Heart right ventricle (tissue), 16 donors: ENCODE data around the gene DSC3. TPM values are rescaled to one million over a fixed set of nuclear protein-coding genes. Genes with fewer than 3 reads are reported as not detected.
A peak's percentile ranks its signal among the peaks of the same experiment; 100 is the strongest.

Source experiments
- ATAC-seq, 8 donors: fragments of 200-7000 bp; cut with Tn5 transposase; one replicate each; pipeline ENCODE4 v1.9.1; 2020; ENCODE audit warnings: mild to moderate bottlenecking in 8 of 8, moderate library complexity in 8 of 8, moderate number of reproducible peaks in 1 of 8
- DNase-seq, 2 donors: peaks; one replicate each; pipeline ENCODE4 v3.0.0-alpha.2; 2020
- H3K27ac ChIP-seq, 10 donors: fragments of 200-600 bp; sonication (generic) in 2 of 10; one replicate each; pipeline versions ENCODE4 v1.5.0 to v1.8.0; 2020 to 2022; ENCODE audit warnings: mild to moderate bottlenecking in 3 of 10
- H3K27me3 ChIP-seq, 7 donors: fragments of 200-600 bp; one replicate each; pipeline ENCODE4 v1.8.0; 2021 to 2022; ENCODE audit warnings: mild to moderate bottlenecking in 2 of 7
- H3K36me3 ChIP-seq, 9 donors: fragments of 200-600 bp; sonication (generic) in 1 of 9; one replicate each; pipeline versions ENCODE4 v1.5.0 to v1.8.0; 2020 to 2022; ENCODE audit warnings: mild to moderate bottlenecking in 2 of 9
- H3K4me1 ChIP-seq, 9 donors: fragments of 200-600 bp; sonication (generic) in 1 of 9; one replicate each; pipeline versions ENCODE4 v1.5.0 to v1.8.0; 2020 to 2022; ENCODE audit warnings: mild to moderate bottlenecking in 4 of 9
- H3K4me3 ChIP-seq, 10 donors: fragments of 200-600 bp; sonication (generic) in 2 of 10; one replicate each; pipeline versions ENCODE4 v1.5.0 to v1.8.0; 2020 to 2022; ENCODE audit warnings: mild to moderate bottlenecking in 7 of 10, moderate library complexity in 2 of 10
- H3K9me3 ChIP-seq, 11 donors: fragments of 200-600 bp in 10 of 11; sonication (generic) in 2 of 11; one replicate each; pipeline versions ENCODE4 v1.5.0 to v1.8.0; 2013 to 2022; ENCODE audit warnings: mild to moderate bottlenecking in 2 of 11, control low read depth in 1 of 11, moderate library complexity in 1 of 11
- CTCF ChIP-seq, 9 donors: fragments of 200-600 bp; sonication (generic) in 2 of 9; IDR thresholded peaks; one replicate each; pipeline versions ENCODE4 v1.5.0 to v1.8.0; 2021 to 2022; ENCODE audit warnings: antibody characterized with exemption in 9 of 9, mild to moderate bottlenecking in 5 of 9, moderate library complexity in 1 of 9
- WGBS, 2 donors: extraction: QIAGEN DNeasy Blood & Tissue Kit; methylation state at CpG; one replicate each; pipeline ENCODE4 v1.1.7; 2013; ENCODE audit warnings: inconsistent platforms in 1 of 2; 5-methylcytosine and 5-hydroxymethylcytosine counted together
- intact Hi-C, 10 donors: fragments of 100-400 bp; cut with DNase I; formaldehyde crosslinking; loops; one replicate each; pipeline versions ENCODE4 v1.11.1 to v1.14.2; 2022
- polyA plus RNA-seq, 2 donors: library from polyadenylated mRNA; stranded (reverse); fragments of 200-250 nt; gene quantifications; one replicate each; pipeline ENCODE4 v1.2.3, GENCODE V29; 2013
- total RNA-seq, 10 donors: library from RNA; stranded (reverse); fragmentation: NEBNext Ultra II Directional in 3 of 10; extraction: Animal tissue kit (Norgen Biotek cat#: 25700) in 3 of 10; gene quantifications; one replicate each; pipeline versions ENCODE4 v1.2.1 to v1.2.4, GENCODE V29; 2021 to 2023
- donor health status: Arrhythmogenic right ventricular cardiomyopathy.
- donor health status: ischemic (EF 13 %, LVEDD 7.1; RV severe dilation, severe dysfunction).
- donor health status: healthy with polysubstance abuse.
- donor health status: DM: no; HTN: yes; CAD: no.
- donor health status: DM: no; HTN: no; CAD: no.
- donor health status: ischemic (EF 25% LVEDD 6.9; RV normal size, moderate dysfunction).
- donor health status: ischemic (EF 25% LVEDD 5.7; RV mildly dilated, moderate dysfunction).
- donor health status: healthy.
- donor health status: DM: yes; HTN: yes; CAD: no.
- donor health status: Ischemic cardiomyopathy.
- donor health status: ischemic (EF 35%, LVEDD 5.7; RV mildly dilated, moderate dysfunction).
- donor health status: nonischemic (EF 11% LVEDD 7.7; RV severe dilation, severe dysfunction).
- donor health status: DM: yes; HTN: yes; CAD: no.
- donor health status: PGD.
- donor health status: ischemic (EF 29% LVEDD 5.4; RV normal size, mild dysfunction).
- donor health status: nonischemic (EF 23%, LVEDD 6.1; RV moderate dilation, normal function).

The DSC3 gene
- total and polyA plus RNA-seq, 12 donors, result 0.04 to 0.44 (median 0.13) TPM; not detected in 3

GRCh38 chr18:30991397-30991796 lies 51.1 kb downstream of the DSC3 start:
- ATAC-seq, result no peak
- H3K27ac ChIP-seq, result no peak overlapping the region

DNA sequence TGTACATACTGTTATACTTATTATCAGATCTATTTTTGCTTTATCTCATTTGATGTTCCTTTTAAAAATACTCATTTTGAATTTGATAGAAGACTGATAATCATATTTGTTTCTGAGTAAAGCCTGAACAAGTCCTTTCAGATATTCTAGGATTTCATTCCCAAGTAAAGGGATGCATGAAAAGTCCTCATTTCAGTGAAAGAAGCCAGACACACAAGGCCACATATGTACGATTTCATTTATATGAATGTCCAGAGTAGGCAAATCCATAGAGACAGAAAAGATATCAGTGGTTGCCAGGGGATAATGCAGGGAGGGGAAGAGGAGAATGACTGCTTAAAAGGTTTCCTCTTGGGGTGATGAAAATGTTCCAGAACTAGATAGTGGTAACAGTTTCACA lies 53.4 kb downstream of the DSC3 start:
- intact Hi-C loops, result no loop called here
- 59 to 73% methylated on average over 1 of the region's 1 CpG for WGBS, 2 donors
- Histone ChIP-seq H3K4me3 (no peak overlapping the region), H3K27me3 (no peaks in the 10 kb centered on the region), H3K9me3 (no peaks in the 10 kb centered on the region), H3K4me1 (peaks cover 0 to 7% (median 0%) of the 10 kb centered on the region in 9 donors), H3K36me3 (no peaks in the 10 kb centered on the region), H3K27ac (no peak overlapping the region)
- no peak for ATAC-seq
- DNase-seq, result no peak
- TF ChIP-seq CTCF (IDR thresholded peaks at IDR 0.05), result no peak

More at GRCh38 chr18:30991397-30991796, 51.1 kb downstream of the DSC3 start:
- H3K9me3 ChIP-seq, result no peaks in the 10 kb centered on the region
- intact Hi-C loops, result loop anchor here in 3 of 10 donors (10.0 kb wide), 3 partner anchors 523 to 733 kb away; no protein-coding TSS in a partner anchor
- no peaks in the 10 kb centered on the region for H3K27me3 ChIP-seq
- no peak overlapping the region for H3K4me3 ChIP-seq
- no peaks in the 10 kb centered on the region for H3K36me3 ChIP-seq
- no peak for TF ChIP-seq CTCF (IDR thresholded peaks at IDR 0.05)
- H3K4me1 ChIP-seq, result peaks cover 0 to 7% (median 0%) of the 10 kb centered on the region in 9 donors
- DNase-seq, result no peak
- 75 to 83% methylated on average over 5 of the region's 5 CpGs for WGBS, 2 donors

- TF ChIP-seq CTCF (IDR thresholded peaks at IDR 0.05), result no peak
- DNase-seq, result no peak
- Histone ChIP-seq H3K27me3 (no peaks in the 10 kb centered on the region), H3K36me3 (no peaks in the 10 kb centered on the region), H3K27ac (no peak overlapping the region), H3K4me1 (peaks cover 0 to 7% (median 0%) of the 10 kb centered on the region in 9 donors), H3K9me3 (no peaks in the 10 kb centered on the region), H3K4me3 (no peak overlapping the region)
- intact Hi-C loops, result no loop called here
- 36 to 51% methylated on average over 4 of the region's 4 CpGs for WGBS, 2 donors
- ATAC-seq, result peak in 3 of 8 donors; percentile 74 to 91 (median 76)
These were observed 54.1 kb downstream of the DSC3 start for GRCh38 chr18:30988440-30988839.

GRCh38 chr18:30987467-30988241 lies 54.9 kb downstream of the DSC3 start:
- Histone ChIP-seq H3K27ac (no peak overlapping the region), H3K27me3 (no peaks in the 10 kb centered on the region), H3K4me1 (peaks cover 0 to 7% (median 0%) of the 10 kb centered on the region in 9 donors), H3K4me3 (no peak overlapping the region), H3K9me3 (no peaks in the 10 kb centered on the region), H3K36me3 (no peaks in the 10 kb centered on the region)
- TF ChIP-seq CTCF (IDR thresholded peaks at IDR 0.05), result no peak
- intact Hi-C loops, result no loop called here
- ATAC-seq, result no peak
- 43 to 56% methylated on average over 4 of the region's 4 CpGs for WGBS, 2 donors
- DNase-seq, result no peak
